ENCODE results near the gene NR3C1.
A peak's percentile ranks its signal among the peaks of the same experiment; 100 is the strongest.

The NR3C1 gene

GRCh38 chr5:143425835-143426234, 22.3 kb upstream of the NR3C1 start:
- DNase-seq = no peak

GRCh38 chr5:143418140-143418866, 14.8 kb upstream of the NR3C1 start:
- no peak for DNase-seq

- no peak for DNase-seq
Measured at GRCh38 chr5:143417503-143418139, 14.1 kb upstream of the NR3C1 start.

GRCh38 chr5:143416411-143416810, 12.9 kb upstream of the NR3C1 start:
- no peak for DNase-seq

- DNase-seq = no peak
Measured at GRCh38 chr5:143413958-143414669, 10.6 kb upstream of the NR3C1 start.

- DNase-seq = no peak
Measured at GRCh38 chr5:143412661-143413342, 9.3 kb upstream of the NR3C1 start.

- DNase-seq = no peak
Measured at GRCh38 chr5:143409926-143410325, 6.4 kb upstream of the NR3C1 start.

- no peak for DNase-seq
Measured at GRCh38 chr5:143406408-143406807, 2.9 kb upstream of the NR3C1 start.

GRCh38 chr5:143405849-143406098, 2.3 kb upstream of the NR3C1 start:
- no peak for DNase-seq

GRCh38 chr5:143405063-143405848, 1.8 kb upstream of the NR3C1 start:
- peak; percentile 82 for DNase-seq

- DNase-seq = peak; percentile 79
Measured at GRCh38 chr5:143404416-143405062, 1.1 kb upstream of the NR3C1 start.

- DNase-seq = no peak
Measured at GRCh38 chr5:143403334-143403592, 223 bp downstream of the NR3C1 start.

GRCh38 chr5:143402553-143403333, 743 bp downstream of the NR3C1 start:
- DNase-seq = peak; percentile 55

- DNase-seq = no peak
Measured at GRCh38 chr5:143402017-143402552, 1.4 kb downstream of the NR3C1 start.

- DNase-seq = no peak
Measured at GRCh38 chr5:143401227-143402016, 2.1 kb downstream of the NR3C1 start.

GRCh38 chr5:143400541-143401226, 2.8 kb downstream of the NR3C1 start:
- DNase-seq = no peak

GRCh38 chr5:143399616-143400540, 3.6 kb downstream of the NR3C1 start:
- no peak for DNase-seq

GRCh38 chr5:143398451-143399237, 4.8 kb downstream of the NR3C1 start:
- no peak for DNase-seq
